ENCODE results near the gene SSR4. TPM values are rescaled to one million over a fixed set of nuclear protein-coding genes. Genes with fewer than 3 reads are reported as not detected.

Gene SSR4
- total RNA-seq, 1 donor from 2014 or later, result 243 TPM

- H3K4me3 Mint-ChIP-seq (ENCODE audit: low read depth), result no peak overlapping the region
- no peaks in the 10 kb centered on the region for H3K27me3 Mint-ChIP-seq
- no peak for DNase-seq (ENCODE audit: low spot score, unreplicated experiment)
- no peak overlapping the region for H3K27ac Mint-ChIP-seq
- TF ChIP-seq CTCF (IDR thresholded peaks at IDR 0.05; ENCODE audit: unreplicated experiment), result no peak
- no peaks in the 10 kb centered on the region for H3K9me3 Mint-ChIP-seq (ENCODE audit: low read depth)
- peaks cover 2% of the 10 kb centered on the region for H3K4me1 Mint-ChIP-seq (ENCODE audit: low read depth)
- no peaks in the 10 kb centered on the region for H3K36me3 Mint-ChIP-seq (ENCODE audit: insufficient read depth)
These were observed 6.3 kb downstream of the SSR4 start for GRCh38 chrX:153800746-153801145.

- Mint-ChIP-seq H3K36me3 (ENCODE audit: insufficient read depth) (no peaks in the 10 kb centered on the region), H3K27me3 (no peaks in the 10 kb centered on the region), H3K9me3 (ENCODE audit: low read depth) (no peaks in the 10 kb centered on the region), H3K27ac (no peak overlapping the region), H3K4me3 (ENCODE audit: low read depth) (no peak overlapping the region), H3K4me1 (ENCODE audit: low read depth) (no peaks in the 10 kb centered on the region)
- no peak for DNase-seq (ENCODE audit: low spot score, unreplicated experiment)
- no peak for TF ChIP-seq CTCF (IDR thresholded peaks at IDR 0.05; ENCODE audit: unreplicated experiment)
These were observed 7.2 kb downstream of the SSR4 start for GRCh38 chrX:153801669-153802068.

GRCh38 chrX:153802513-153803045 lies 8.1 kb downstream of the SSR4 start:
- Mint-ChIP-seq H3K27me3 (no peaks in the 10 kb centered on the region), H3K4me1 (ENCODE audit: low read depth) (no peaks in the 10 kb centered on the region)

GRCh38 chrX:153803211-153804099 lies 9.0 kb downstream of the SSR4 start:
- H3K27ac Mint-ChIP-seq, result no peak overlapping the region

More at GRCh38 chrX:153802513-153803045, 8.1 kb downstream of the SSR4 start:
- Mint-ChIP-seq H3K36me3 (ENCODE audit: insufficient read depth) (no peaks in the 10 kb centered on the region), H3K9me3 (ENCODE audit: low read depth) (no peaks in the 10 kb centered on the region), H3K27ac (no peak overlapping the region), H3K4me3 (ENCODE audit: low read depth) (no peak overlapping the region)
- no peak for TF ChIP-seq CTCF (IDR thresholded peaks at IDR 0.05; ENCODE audit: unreplicated experiment)
- no peak for DNase-seq (ENCODE audit: low spot score, unreplicated experiment)

More at GRCh38 chrX:153803211-153804099, 9.0 kb downstream of the SSR4 start:
- Mint-ChIP-seq H3K9me3 (ENCODE audit: low read depth) (no peaks in the 10 kb centered on the region), H3K27me3 (no peaks in the 10 kb centered on the region), H3K36me3 (ENCODE audit: insufficient read depth) (no peaks in the 10 kb centered on the region), H3K4me1 (ENCODE audit: low read depth) (no peaks in the 10 kb centered on the region), H3K4me3 (ENCODE audit: low read depth) (no peak overlapping the region)
- DNase-seq (ENCODE audit: low spot score, unreplicated experiment), result no peak
- no peak for TF ChIP-seq CTCF (IDR thresholded peaks at IDR 0.05; ENCODE audit: unreplicated experiment)
